Sigmoid colon (tissue), 3 donors: Measurements from ENCODE around the gene PRKAA1.

Source experiments
- CTCF ChIP-seq, 4 experiments: fragments of 450-650 bp in 3 of 4; fragments of 200-600 bp in 1 of 4; IDR thresholded peaks; one replicate each; pipeline ENCODE4 v1.5.1; 2016 to 2019; ENCODE audit warnings: antibody characterized with exemption in 4 of 4, mild to moderate bottlenecking in 3 of 4, moderate library complexity in 2 of 4
- POLR2A ChIP-seq, 2 donors: fragments of 450-650 bp; IDR thresholded peaks; one replicate each; pipeline ENCODE4 v1.6.1; 2016; ENCODE audit warnings: antibody characterized with exemption in 2 of 2, mild to moderate bottlenecking in 2 of 2, moderate library complexity in 2 of 2

- TF ChIP-seq POLR2A (IDR thresholded peaks at IDR 0.05): peak; percentile 30 to 56
- peak in 3 of 4 experiments; percentile 32 to 73 (median 33) for TF ChIP-seq CTCF (IDR thresholded peaks at IDR 0.05)
Observed at GRCh38 chr5:40798012-40798800, at the start of gene PRKAA1.
